ENCODE data around the gene GTPBP3.

DNA sequence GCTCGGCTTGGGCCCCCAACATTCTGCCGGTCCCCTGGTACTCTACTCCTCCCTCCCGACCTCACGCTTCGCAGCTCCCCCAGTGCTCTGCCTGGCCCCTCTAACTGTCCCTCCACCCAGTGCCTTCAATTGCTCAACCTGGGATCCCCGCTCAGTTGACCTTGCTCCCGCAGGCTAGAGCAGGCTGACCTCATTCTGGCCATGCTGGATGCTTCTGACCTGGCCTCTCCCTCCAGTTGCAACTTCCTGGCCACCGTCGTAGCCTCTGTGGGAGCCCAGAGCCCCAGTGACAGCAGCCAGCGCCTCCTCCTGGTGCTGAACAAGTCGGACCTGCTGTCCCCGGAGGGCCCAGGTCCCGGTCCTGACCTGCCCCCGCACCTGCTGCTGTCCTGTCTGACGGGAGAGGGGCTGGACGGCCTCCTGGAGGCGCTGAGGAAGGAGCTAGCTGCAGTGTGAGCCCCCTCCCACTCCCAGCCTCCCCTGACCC lies 3.6 kb downstream of the GTPBP3 start:
- TF ChIP-seq, protein P1, sequence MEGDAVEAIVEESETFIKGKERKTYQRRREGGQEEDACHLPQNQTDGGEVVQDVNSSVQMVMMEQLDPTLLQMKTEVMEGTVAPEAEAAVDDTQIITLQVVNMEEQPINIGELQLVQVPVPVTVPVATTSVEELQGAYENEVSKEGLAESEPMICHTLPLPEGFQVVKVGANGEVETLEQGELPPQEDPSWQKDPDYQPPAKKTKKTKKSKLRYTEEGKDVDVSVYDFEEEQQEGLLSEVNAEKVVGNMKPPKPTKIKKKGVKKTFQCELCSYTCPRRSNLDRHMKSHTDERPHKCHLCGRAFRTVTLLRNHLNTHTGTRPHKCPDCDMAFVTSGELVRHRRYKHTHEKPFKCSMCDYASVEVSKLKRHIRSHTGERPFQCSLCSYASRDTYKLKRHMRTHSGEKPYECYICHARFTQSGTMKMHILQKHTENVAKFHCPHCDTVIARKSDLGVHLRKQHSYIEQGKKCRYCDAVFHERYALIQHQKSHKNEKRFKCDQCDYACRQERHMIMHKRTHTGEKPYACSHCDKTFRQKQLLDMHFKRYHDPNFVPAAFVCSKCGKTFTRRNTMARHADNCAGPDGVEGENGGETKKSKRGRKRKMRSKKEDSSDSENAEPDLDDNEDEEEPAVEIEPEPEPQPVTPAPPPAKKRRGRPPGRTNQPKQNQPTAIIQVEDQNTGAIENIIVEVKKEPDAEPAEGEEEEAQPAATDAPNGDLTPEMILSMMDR (conservative IDR thresholded peaks at IDR 0.05 in 1 of 2, IDR thresholded peaks at IDR 0.05 in 1 of 2; ENCODE audit: extremely low read depth in 1 of 2, insufficient read depth in 1 of 2, low read depth in 1 of 2, low read length in 2 of 2), result no peak
- no peak for TF ChIP-seq EZH2 (IDR thresholded peaks at IDR 0.05; ENCODE audit: borderline replicate concordance, low read length)

Data from mammary epithelial cell (primary cell).